ENCODE measurements around the gene RAI1.

RAI1 gene

GRCh38 chr17:17770632-17771044, 89.4 kb downstream of the RAI1 start:
- DNase-seq = no peak

GRCh38 chr17:17771498-17772201, 90.4 kb downstream of the RAI1 start:
- DNase-seq = no peak

GRCh38 chr17:17772231-17772630, 91.0 kb downstream of the RAI1 start:
- no peak for DNase-seq

- DNase-seq = no peak
Measured at GRCh38 chr17:17774009-17774881, 93.0 kb downstream of the RAI1 start.

- no peak for DNase-seq
Measured at GRCh38 chr17:17776889-17777288, 95.6 kb downstream of the RAI1 start.

GRCh38 chr17:17778308-17779014, 97.2 kb downstream of the RAI1 start:
- DNase-seq = no peak

- DNase-seq = no peak
Measured at GRCh38 chr17:17779015-17779611, 97.9 kb downstream of the RAI1 start.

- DNase-seq = peak; percentile 62
Measured at GRCh38 chr17:17780922-17781590, 99.8 kb downstream of the RAI1 start.

GRCh38 chr17:17781591-17782496, 100.6 kb downstream of the RAI1 start:
- DNase-seq = no peak

GRCh38 chr17:17782523-17783115, 101.4 kb downstream of the RAI1 start:
- DNase-seq = no peak

- peak; percentile 13 for DNase-seq
Measured at GRCh38 chr17:17783116-17783824, 102.0 kb downstream of the RAI1 start.

GRCh38 chr17:17783825-17784656, 102.8 kb downstream of the RAI1 start:
- peak; percentile 78 for DNase-seq

- no peak for DNase-seq
Measured at GRCh38 chr17:17784657-17785267, 103.5 kb downstream of the RAI1 start.

- no peak for DNase-seq
Measured at GRCh38 chr17:17785407-17785806, 104.1 kb downstream of the RAI1 start.

GRCh38 chr17:17786998-17787397, 105.7 kb downstream of the RAI1 start:
- no peak for DNase-seq

GRCh38 chr17:17787568-17787967, 106.3 kb downstream of the RAI1 start:
- no peak for DNase-seq

GRCh38 chr17:17788967-17789366, 107.7 kb downstream of the RAI1 start:
- DNase-seq = no peak

- DNase-seq = no peak
Measured at GRCh38 chr17:17789410-17789809, 108.2 kb downstream of the RAI1 start.
